Activated CD4-positive, CD25-positive, alpha-beta regulatory T cell (primary cell): Measurements from ENCODE around the gene SLC29A3.

Experiments
- DNase-seq, 4 experiments: peaks; one replicate each; lab custom pipeline; 2025; lab: John Stamatoyannopoulos, UW

The SLC29A3 gene

DNA sequence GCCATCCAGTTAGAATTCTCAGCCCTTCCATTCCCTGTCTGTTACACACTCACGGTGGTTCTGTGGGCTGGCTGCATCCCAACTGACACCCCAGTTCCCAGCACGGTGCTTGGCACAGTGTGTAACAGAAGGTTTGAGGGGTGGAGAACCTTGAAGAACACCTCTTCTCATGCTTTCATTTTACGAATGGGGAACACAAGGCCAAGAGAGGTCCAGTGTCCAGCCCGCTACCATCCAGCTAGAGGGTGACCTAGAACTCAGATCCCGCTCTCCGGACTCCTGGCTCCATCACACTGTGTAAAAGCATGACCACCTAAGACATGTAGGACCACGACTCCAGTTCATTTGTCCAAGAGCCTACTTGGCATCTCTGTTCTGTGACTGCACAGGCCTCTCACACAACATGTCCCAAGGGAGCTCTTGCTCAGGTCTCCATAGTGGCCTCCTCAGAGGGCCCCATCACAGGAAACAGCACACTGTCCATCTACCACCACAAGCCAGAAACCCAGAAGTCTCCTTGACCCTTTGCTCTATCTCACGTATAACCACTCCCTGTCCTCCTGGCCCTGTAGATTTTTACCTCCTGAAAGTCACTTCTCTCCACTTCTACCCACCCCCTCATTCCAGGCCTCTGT lies 74.9 kb downstream of the SLC29A3 start:
- DNase-seq, result no peak

DNA sequence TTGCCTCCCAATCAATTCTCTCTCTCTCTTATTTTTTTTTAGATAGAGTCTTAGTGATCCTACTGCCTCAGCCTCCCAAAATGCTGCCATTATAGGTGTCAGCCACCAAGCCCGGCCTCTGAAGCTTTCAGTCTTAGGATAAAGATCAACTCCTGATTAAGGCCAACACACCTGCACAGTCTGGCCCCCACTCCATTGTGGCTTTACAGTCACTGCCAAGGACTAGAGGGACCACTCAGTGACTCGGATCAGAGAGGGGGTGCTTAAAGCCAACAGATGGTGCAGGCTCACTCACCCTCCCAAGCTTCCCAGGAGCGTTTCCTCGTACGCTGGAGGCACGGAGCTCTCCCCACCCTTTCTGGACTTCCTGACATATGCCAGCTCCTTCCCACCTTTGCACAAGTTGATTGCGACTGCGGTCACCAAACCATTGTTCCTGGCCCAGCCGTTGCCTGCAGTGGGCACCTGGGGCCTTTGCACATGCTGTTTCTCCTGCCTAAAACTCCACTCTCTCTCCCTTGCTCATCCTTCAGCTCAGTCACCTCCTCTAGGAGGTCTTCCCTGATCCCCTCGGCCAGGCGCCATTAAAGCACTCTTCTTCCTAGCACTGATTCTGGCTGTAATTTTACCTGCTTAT lies 76.0 kb downstream of the SLC29A3 start:
- DNase-seq, result no peak

DNA sequence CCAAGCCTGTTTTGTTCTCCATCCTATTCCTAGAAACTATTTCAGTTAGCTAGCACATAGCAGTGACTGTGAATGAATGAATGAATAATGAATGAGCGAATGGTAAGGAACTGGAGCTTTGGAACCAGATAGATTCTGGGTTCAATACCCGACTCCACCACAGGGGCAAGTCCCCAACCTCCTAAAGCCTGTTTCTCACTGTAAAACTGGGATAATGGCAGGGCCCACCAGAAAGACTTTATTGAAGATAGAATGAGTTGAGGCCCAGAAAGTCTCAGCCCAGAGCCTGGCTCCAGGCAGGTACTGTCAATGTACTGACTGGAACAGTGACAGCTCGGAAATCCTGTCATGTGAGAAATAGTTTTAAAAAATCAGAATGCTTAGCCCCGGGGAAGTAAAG lies 76.6 kb downstream of the SLC29A3 start:
- no peak for DNase-seq

DNA sequence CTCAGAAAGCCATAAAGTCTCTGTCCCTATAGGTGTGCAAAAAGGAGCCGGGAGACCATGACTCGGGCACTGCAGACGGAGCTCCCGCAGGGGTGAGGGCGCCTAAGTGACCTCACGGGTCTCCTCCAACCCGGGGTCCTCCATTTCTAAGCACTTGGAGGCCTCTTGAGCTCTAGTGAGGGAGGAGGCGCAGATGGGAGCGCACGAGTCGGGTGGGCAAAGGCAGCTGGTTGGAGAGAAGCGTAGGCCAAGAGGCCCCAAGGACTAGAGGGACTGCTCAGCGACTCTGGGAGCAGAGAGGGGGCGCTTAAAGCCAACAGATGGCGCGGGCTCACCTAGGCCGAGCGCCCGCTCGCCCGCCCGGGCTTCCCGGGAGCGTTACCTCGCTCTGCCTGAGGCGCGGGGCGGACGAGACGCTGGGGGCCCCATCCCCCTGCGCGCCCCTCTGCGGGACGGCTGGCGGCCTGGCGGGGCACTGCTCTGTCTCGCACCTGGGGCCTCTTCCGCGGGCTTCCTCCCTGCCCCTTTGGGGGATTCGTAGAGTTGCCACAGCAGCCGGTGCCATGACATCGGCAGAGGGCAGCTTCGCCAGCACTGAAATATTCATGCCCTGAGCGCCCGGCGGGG lies 77.1 kb downstream of the SLC29A3 start:
- no peak for DNase-seq

DNA sequence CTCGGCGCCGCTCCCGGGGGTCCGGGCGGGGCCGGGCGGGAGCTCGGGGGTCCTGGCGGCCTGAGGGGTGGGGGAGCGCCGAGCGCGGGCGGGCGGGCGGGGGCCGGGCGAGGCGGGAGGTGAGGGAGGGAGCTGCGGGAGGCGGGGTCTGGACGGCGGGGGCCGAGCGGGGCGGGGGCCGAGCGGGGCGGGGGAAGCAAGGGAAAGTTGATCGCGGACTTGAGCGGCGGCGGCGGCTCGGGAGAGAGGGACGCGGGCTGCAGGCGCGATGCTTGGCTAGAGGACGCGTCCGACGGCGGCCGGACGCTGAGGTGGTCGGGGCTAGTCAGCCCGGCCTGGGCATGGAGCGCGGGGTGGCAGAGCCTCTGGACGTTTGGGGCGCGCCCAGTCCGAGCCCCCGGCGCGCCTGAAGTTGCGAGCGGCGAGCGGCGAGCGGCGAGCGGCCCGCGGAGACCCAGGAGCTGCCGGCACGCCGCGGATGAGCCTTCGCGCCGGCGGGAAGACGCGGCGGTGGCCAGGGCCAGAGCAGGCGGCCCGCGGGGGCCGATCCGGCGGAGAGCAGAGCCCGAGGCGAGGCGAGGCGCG lies 77.7 kb downstream of the SLC29A3 start, which contains the start of gene CDH23:
CDH23 (plus strand) TSS at position 210 of the 585 bp plus-strand sequence. CDS start 42,912 bp downstream, outside the sequence.
- DNase-seq, result no peak

DNA sequence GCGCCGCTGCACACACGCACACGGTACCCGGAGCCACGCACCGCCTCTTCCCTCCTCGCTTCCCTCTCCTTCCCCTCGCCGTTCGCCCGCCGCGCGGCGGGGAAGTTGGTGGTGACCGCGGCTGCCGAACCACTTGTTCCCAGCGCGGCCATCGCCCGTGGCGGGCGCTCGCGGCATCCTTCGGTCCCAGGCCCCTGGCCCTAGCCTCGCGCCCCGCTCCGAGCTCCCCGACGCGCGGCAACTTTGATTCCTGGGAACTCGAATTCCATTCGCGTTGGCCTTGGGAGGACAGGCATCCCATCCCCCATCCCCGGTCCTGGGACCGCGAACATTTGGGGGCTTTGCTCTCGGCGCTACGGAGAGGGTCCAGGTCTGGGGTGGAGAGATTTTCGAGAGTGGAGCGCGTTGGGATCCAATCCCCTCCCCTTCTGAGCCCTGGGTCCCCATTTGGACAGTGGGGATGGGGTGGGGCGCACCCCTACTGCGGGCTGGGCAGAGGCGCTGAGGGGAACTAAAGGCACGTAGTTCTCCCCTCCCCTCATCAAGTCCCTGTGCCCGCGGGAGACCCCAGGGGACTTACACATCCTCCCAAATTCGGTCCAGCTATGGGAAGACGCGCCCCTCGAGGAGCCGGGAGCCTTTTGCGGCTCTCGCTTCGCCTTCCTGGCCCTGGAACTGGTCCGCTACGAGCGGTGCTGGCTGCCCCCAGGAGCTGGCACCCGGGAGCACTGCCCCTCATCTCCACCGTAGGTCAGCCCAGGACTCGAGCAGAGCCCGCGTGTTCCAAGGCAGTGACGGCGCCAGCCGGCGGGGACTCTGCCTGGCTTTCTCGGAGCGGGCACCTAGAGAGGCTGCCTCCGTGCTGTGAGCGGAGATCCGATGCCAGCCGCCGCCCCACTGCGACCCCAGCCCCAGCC lies 78.5 kb downstream of the SLC29A3 start:
- no peak for DNase-seq

DNA sequence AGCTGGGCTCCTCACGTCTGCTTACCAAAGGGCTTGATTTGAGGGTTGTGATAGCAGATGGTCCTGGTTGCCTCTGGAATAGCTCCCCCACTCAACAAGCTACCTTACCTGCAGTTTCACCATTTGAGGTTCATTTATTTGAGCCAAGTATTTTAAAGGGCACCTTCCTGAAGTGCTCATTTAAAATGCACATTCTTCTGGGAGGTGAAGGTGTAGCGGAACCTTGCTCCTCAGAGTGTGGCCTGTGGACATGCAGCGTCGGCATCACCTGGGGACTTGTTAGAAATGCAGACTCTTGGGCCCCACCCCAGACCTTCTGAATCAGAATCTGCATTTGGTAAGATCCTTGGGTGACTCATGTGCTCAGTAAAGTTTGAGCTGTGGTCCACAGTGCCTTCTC lies 79.9 kb downstream of the SLC29A3 start:
- DNase-seq, result no peak

DNA sequence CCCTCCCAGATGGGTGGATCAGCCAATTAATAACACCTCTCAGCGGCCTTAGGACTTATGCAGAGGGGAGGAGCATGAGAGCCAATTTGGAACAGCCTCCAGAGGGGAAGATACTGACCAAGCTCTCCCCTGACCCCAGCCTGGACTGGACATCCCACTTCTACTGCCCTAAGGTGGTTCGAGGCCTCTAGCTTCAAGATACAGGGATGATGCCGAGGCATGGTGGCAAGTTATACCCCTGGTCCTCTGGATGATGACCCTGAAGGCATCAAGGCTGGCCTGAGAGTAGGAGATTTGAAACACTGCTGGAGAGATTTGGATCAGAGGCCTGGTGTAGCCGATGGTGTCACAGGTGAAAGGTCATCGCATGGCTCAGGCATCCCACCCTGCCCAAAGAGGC lies 80.9 kb downstream of the SLC29A3 start:
- DNase-seq, result no peak

DNA sequence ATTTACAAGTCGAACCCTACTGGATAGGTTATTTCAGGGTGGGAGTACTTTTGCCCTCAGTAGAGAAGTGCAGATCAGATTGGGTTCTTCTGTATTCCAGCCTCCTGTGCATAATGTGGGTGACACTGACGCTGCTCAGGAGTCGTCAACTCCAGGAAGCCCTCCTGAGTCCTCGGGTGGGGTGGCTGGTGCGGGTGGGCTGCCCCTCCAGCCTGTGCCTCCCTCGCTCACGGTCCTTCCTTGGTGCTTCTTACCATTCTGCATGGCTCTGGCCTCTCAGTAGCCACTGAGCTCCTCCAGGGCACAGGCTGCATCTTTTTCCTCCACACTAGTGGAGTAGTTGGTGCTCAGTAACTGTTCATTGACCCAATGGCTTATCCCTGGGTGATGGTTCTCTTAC lies 82.0 kb downstream of the SLC29A3 start:
- DNase-seq, result no peak

DNA sequence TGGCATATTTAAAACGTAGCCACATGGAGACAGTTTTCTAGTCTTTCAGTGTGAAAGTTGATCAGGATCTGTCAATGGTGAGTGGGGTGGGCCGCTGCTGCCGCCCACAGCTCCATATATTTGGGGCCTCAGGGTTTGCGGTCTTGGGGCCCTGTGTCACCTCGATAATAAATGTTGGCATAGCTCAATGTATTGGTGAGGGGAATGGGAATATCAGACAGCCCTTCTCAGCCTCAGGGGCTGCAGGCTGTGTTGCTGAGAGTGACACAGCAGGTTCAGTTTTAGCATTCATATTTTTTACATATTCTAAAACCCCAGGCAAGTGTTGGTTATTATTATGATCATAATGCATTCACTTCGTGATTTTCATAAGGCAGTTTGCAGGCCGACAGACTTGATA lies 82.9 kb downstream of the SLC29A3 start:
- DNase-seq, result no peak

DNA sequence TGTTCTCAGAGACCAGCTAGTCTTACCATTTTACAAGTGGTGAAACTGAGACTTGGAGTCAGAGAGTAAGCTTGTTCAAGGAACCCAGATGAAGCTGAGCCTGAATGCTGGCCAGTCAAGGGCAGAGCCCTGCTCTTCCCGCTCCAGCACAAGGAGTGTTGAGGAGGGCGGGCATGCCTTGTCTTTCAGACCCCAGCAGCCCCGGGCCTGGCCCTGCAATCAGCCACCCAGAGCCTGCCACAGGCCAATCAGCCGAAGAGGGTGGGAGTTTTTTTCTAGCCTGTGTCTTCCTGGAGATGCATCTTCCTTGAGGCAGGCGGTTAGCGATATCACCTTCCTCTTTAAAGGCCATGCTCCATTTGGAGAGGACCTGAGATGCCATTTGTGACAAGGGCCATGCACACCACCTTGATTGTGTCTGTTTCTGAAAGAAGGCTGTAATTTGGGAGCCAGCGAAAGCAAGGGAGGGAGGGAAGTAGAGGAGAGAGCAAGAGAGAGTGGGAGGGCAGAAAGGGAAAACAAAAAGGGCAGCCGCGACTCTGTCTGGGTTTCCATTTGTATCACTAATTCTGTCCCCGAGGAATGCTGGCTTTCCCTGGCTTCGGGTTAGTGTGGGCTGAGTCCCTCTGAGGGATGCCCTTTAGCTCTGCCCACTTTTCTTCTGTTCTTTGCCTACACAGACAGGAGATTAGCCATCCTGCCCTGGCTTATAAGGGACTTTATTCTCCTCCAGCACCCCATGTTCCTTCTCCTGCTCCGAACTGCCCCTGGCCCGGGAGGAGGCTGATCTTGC lies 85.6 kb downstream of the SLC29A3 start:
- DNase-seq, result no peak

DNA sequence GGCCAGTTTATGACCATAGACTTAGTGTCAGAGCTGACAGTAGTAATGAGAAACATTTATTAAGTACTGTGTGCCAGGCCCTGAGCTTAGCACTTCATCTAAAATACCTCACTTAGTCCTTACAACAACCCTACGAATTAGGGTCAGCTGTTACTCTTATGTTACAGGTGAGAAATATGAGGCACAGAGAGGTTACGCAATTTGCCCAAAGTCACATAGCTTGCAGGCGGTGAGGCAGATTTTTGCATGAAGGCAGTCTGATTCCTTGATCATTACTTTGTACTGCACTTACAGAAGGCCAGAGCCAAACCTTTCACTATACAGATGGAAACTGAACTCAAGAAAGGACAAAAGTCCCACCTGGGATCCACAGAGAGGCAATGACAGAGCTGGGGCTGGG lies 87.8 kb downstream of the SLC29A3 start:
- no peak for DNase-seq

DNA sequence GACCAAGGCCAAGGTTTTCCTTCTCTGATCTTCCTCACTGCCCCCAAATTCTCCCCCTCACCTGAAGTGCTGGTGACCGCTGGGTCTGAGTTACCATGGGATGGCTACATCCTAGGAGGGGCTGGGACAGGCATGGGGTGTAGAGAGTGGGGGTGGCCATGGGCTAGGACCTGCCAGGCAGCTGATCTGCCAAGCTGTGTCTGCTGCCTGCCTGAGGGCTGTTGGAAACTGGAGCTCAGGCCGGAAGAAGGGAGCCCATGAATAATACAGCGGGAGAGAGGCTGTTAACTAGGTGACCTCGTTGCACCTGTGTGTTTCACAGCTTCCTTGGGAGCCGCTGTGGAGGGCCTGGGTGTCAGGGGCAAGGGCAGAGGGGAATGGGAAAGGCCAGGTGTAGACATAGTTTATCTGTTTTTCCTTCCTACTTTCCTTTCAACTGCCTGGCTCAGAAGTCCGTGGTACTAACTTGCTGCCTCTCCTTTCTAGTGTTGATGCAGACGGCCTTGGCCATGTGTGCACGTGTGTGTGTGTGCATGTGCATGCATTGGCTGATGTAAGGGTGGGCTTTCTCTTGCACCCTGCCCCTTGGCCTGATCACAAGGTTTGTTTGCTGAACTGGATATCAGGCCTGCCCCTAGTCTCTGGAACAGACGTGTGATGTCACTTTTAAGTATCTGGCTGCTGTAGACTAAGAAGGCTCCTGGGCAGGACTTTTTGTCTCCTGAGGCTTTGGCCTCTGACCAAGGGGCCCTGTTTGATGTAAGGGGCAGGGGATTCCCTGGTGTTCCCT lies 89.6 kb downstream of the SLC29A3 start:
- no peak for DNase-seq

DNA sequence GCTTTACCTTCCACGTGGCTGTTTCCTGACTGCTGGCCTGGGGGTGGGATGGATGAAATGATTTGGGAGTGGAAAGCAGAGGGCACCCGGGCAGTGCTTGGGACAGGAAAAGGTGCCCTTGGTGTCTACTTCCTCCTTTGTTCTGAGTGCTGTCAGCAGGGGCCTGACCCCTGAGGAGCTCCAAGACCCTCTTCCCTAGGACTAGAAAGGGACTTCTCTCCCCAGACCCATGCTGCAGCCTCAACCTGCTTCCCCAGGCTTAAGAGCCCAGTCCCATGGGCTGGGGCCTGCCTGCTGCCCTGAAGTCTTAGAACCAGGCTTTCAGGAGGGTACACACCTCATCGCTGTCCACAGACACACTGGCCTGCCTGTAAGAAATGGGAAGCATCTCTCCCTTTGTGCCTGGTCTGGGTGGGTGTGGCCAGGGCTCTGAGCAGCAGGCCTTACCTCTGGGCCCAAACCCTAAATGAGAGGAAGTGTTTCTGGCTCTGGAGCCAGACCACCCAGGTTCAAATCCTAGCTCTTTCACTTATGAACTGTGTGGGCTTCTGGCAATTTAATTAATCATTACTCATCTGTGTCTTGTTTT lies 90.6 kb downstream of the SLC29A3 start:
- DNase-seq, result no peak
